Urinary bladder (tissue), 4 donors: ENCODE measurements around the gene GFPT2. TPM values are rescaled to one million over a fixed set of nuclear protein-coding genes. Genes with fewer than 3 reads are reported as not detected.
A peak's percentile ranks its signal among the peaks of the same experiment; 100 is the strongest.

Source experiments
- DNase-seq: peaks from one replicate; pipeline ENCODE4 v3.0.0-alpha.2; 2015; ENCODE audit errors: extremely low spot score
- H3K27ac ChIP-seq: one replicate; pipeline ENCODE4 v1.5.1; 2013; ENCODE audit warnings: low read depth, mild to moderate bottlenecking, moderate library complexity
- H3K36me3 ChIP-seq: one replicate; pipeline ENCODE4 v1.6.1; 2013; ENCODE audit warnings: mild to moderate bottlenecking, moderate library complexity; ENCODE audit not compliant: insufficient read depth
- H3K4me1 ChIP-seq: one replicate; pipeline ENCODE4 v1.6.1; 2013; ENCODE audit warnings: mild to moderate bottlenecking, moderate library complexity; ENCODE audit not compliant: insufficient read depth
- H3K4me3 ChIP-seq: one replicate; pipeline ENCODE4 v1.5.1; 2013; ENCODE audit warnings: low read depth, low read length
- WGBS: extraction: QIAGEN DNeasy Blood & Tissue Kit; methylation state at CpG from one replicate; pipeline ENCODE4 v1.1.7; 2013; 5-methylcytosine and 5-hydroxymethylcytosine counted together
- polyA plus RNA-seq: library from polyadenylated mRNA; stranded (reverse); fragments of 200-250 nt; gene quantifications from one replicate; pipeline ENCODE4 v1.2.3, GENCODE V29; 2013
- total RNA-seq: library from RNA; depleted of rRNA; stranded (reverse); fragments of >200 nt; gene quantifications from one replicate; pipeline ENCODE4 v1.2.3, GENCODE V29; 2014
- donor health status: healthy with polysubstance abuse.
- donor health status: healthy.

Gene GFPT2
- total and polyA plus RNA-seq, 2 donors: 14.9 to 28.0 TPM

DNA sequence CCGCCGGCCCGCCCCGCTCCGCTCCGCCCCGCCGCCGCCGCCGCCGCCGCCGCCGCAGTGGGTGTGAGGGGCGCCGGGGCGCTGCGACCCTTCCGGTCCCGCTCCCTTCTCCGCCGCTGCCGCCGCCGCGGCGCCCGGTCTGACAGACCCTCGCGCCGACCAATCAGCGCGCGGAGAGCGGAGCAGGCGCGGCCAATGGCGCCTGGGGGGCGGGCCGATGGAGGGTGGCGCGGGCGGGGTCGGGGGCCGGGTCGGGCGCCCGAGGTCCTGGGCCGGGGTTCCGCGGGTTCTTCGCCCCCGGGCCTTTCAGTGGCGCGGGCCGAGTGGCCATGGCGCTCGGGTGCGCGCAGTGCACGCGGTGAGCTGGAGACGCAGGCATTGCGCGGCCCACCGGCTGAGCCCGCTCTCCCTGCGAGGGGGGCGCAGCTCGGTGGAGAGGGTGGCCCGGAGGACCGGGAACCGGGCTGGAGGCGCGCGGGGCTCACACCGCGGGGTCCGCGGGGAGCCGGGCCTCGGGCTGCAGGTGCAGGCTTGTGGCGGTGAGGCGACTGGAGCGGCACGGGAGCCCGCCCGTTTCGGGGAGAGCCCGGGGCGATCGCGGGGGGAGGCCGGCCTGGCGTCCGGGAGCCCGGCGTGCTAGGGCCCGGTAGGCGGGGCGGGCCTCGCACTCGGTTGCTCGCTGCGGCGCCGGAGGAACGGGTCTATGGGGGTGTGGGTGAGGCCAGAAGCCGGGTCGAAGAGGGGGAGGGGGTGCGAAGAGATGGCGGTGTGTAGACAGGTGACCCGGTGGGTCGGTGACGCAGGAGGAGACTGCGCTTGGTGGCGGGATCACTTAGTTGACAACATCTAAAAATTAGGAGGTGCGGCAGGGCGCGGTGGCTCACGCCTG, 60.9 kb downstream of the GFPT2 start, which contains the start of gene MAPK9:
TSS of gene MAPK9 (minus strand) at position 141 of the 889 bp plus-strand sequence. CDS start 11,522 bp downstream, outside the sequence.
- WGBS: under 1% methylated on average over 122 of the region's 122 CpGs
- peak; percentile 23 for DNase-seq
- no peaks in the 10 kb centered on the region for H3K36me3 ChIP-seq
- H3K27ac ChIP-seq: peak within 1 kb of the TSS; percentile 89
- peak within 1 kb of the TSS; percentile 84 for H3K4me3 ChIP-seq
- no peaks in the 10 kb centered on the region for H3K4me1 ChIP-seq

- H3K36me3 ChIP-seq: no peaks in the 10 kb centered on the region
- H3K4me3 ChIP-seq: peak overlapping the region; percentile 84
- peak overlapping the region; percentile 76 for H3K27ac ChIP-seq
- no peak for DNase-seq
- no peaks in the 10 kb centered on the region for H3K4me1 ChIP-seq
- WGBS: under 1% methylated on average over 68 of the region's 68 CpGs
Observed at GRCh38 chr5:180291234-180291940, 61.7 kb downstream of the GFPT2 start.

DNA sequence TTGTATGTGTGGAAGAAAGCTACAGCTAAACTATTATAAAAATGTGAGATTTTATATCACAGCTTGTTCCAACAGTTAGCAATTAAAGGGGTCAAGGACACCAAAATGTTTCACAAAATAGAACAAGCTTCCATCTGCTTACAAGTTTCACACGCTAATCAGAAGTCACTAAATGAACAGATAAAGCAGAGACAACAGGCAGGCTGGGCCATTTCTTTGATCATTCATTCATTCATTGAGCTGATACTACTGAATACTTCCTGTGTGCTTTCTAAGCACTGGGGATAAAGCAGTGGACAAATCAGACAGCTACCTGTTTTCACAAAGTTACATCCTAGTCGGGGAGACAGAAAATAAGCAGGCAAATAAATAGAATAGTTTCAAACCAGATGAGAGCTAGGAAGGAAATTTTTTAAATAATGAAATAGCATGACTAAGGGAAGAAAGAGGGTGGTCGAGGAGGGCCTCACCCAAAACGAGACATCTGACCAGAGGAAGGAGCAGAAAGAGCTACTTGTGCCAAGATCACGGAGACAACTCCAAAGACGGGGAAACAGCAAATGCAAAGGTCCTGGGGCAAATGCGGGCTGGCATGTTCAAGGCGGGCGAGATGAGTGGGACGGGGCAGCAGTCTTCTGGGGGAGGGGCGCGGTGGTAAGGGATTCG, 62.4 kb downstream of the GFPT2 start:
- Histone ChIP-seq H3K27ac (no peak overlapping the region), H3K36me3 (no peaks in the 10 kb centered on the region), H3K4me3 (peak overlapping the region; percentile 84), H3K4me1 (no peaks in the 10 kb centered on the region)
- DNase-seq: no peak
- WGBS: 20% methylated on average over 13 of the region's 13 CpGs

DNA sequence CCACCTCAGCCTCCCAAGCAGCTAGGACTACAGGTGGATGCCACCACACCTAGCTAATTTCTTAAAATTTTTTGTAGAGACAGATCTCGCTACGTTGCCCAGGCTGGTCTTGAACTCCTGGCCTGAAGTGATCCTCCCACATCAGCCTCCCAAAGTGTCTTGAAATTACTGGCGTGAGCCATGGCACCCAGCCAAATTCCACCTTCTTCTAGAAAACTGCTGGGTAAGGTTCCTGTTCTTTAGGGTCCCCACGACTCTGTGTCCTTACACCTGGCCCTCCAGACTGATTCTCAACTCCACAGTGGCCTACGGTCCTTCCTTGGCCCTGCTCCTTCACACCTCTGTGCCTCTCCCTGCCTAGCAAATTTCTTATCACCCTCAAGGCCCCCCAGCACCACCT, 63.2 kb downstream of the GFPT2 start:
- no peaks in the 10 kb centered on the region for H3K36me3 ChIP-seq
- WGBS: 90% methylated on average over 5 of the region's 5 CpGs
- no peak for DNase-seq
- H3K4me3 ChIP-seq: no peak overlapping the region
- H3K27ac ChIP-seq: no peak overlapping the region
- no peaks in the 10 kb centered on the region for H3K4me1 ChIP-seq

DNA sequence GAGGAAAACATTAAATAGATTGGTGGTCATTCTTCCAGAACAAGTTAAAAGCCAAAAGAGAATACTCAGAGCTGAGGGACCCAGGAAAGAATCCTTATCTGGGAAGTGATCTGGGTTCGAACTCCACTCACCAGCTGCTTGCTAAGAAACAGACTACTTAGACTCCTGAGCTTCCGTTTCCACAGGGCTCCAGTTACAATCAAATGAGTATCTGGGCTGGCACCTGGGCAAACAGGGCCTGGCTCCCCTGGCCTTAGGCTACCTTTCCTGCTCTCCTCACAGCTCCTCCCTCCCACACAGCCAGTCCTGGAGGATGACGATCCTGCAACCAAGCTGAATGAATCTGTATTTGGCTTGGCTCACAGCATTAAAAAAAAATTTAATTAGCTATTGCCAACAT, 63.7 kb downstream of the GFPT2 start:
- no peaks in the 10 kb centered on the region for H3K4me1 ChIP-seq
- no peak overlapping the region for H3K4me3 ChIP-seq
- WGBS: 74% methylated on average over 3 of the region's 3 CpGs
- H3K36me3 ChIP-seq: no peaks in the 10 kb centered on the region
- H3K27ac ChIP-seq: no peak overlapping the region
- no peak for DNase-seq

DNA sequence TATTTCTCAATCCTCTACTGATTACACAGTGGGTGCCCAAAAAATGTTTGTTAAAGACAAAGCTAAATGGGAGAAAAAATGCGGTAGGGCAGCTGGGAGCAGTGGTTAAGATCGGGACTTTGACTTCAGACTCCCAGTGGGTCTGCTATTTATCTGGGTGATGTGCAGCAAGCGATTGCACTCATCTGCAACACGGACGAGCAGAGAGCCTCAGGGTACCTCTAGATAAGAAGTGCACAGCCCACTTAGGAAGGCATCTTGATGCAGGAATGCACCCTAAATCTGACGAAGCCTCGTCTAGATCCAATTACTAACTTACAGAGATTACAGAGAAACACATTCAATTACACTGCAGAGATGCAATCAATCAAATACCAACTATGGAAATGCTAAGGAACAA, 65.3 kb downstream of the GFPT2 start:
- H3K27ac ChIP-seq: no peak overlapping the region
- no peak overlapping the region for H3K4me3 ChIP-seq
- no peak for DNase-seq
- 71% methylated on average over 7 of the region's 7 CpGs for WGBS
- H3K4me1 ChIP-seq: no peaks in the 10 kb centered on the region
- H3K36me3 ChIP-seq: no peaks in the 10 kb centered on the region

DNA sequence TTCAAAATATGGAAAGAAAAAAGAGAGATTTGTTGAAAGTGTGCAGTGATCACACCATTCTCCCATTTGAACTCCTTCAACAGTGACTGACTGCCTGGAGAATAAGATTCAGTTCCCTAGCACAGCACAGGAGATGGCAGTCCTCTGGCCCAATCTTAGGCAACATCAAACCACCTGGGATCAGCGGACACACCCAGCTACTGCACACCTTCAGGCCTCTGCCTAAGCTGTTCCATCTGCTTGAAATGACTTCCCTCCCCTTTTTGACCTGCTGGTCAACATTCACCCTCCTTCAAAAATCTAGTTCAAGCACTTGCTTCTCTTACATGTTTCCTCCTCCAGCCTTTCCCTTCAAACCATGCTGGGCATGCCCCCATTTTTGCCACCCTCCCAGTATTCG, 65.7 kb downstream of the GFPT2 start:
- Histone ChIP-seq H3K4me1 (no peaks in the 10 kb centered on the region), H3K36me3 (no peaks in the 10 kb centered on the region), H3K4me3 (no peak overlapping the region), H3K27ac (no peak overlapping the region)
- DNase-seq: no peak
- 93% methylated on average over 2 of the region's 2 CpGs for WGBS

DNA sequence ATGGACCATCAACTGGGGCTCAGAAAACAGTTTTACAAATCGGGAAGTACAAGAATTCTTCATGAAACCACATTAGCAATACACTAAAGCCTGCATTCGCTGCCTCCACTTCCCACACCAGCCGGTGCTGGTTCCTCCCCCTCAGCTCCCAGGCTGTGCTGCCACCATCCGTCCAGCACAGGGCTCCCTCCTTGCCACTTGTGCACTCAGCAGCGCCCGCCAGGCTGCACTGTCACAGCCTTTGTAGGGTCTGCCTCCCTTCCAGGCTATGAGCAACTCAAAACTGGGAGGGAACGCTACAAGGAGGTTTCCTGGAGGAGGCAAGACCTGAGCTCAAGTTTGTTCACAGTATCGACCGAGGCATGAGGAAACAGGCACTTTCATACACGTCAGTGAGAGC, 69.0 kb downstream of the GFPT2 start:
- no peak for DNase-seq
- no peak overlapping the region for H3K27ac ChIP-seq
- H3K4me1 ChIP-seq: no peaks in the 10 kb centered on the region
- H3K36me3 ChIP-seq: no peaks in the 10 kb centered on the region
- 79% methylated on average over 10 of the region's 10 CpGs for WGBS
- H3K4me3 ChIP-seq: no peak overlapping the region

- Histone ChIP-seq H3K36me3 (peaks cover 1% of the 10 kb centered on the region), H3K27ac (no peak overlapping the region), H3K4me3 (no peak overlapping the region), H3K4me1 (no peaks in the 10 kb centered on the region)
- DNase-seq: no peak
- WGBS: 63% methylated on average over 10 of the region's 10 CpGs
Observed at GRCh38 chr5:180283026-180283615, 70.0 kb downstream of the GFPT2 start.

- Histone ChIP-seq H3K36me3 (peaks cover 3% of the 10 kb centered on the region), H3K4me3 (no peak overlapping the region), H3K4me1 (no peaks in the 10 kb centered on the region), H3K27ac (no peak overlapping the region)
- DNase-seq: no peak
- WGBS: 94% methylated on average over 9 of the region's 9 CpGs
Observed at GRCh38 chr5:180282281-180282680, 70.9 kb downstream of the GFPT2 start.

- H3K4me3 ChIP-seq: no peak overlapping the region
- H3K4me1 ChIP-seq: no peaks in the 10 kb centered on the region
- no peak for DNase-seq
- WGBS: 93% methylated on average over 10 of the region's 10 CpGs
- peaks cover 3% of the 10 kb centered on the region for H3K36me3 ChIP-seq
- H3K27ac ChIP-seq: no peak overlapping the region
Observed at GRCh38 chr5:180281706-180282105, 71.4 kb downstream of the GFPT2 start.

DNA sequence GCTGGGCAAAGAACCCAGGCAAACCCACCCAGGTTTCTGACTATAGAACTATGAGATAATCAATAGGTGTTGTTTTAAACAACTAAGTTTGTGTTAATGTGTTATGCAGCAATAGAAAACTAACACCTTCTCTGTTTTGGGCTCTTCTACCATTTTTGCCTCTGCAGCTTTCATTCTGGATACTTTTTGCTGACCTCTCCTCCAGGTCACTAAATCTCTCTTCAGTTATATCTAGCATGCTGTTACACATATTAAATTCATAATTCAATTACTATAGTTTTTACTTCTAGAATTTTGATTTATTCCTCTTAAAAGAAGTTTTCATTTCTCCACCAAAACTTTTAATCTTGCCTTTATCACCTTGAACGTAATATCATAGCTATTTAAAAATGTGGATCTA, 78.4 kb downstream of the GFPT2 start:
- Histone ChIP-seq H3K4me3 (no peak overlapping the region), H3K36me3 (peaks cover 3% of the 10 kb centered on the region)
- WGBS: 98% methylated on average over 1 of the region's 1 CpG

DNA sequence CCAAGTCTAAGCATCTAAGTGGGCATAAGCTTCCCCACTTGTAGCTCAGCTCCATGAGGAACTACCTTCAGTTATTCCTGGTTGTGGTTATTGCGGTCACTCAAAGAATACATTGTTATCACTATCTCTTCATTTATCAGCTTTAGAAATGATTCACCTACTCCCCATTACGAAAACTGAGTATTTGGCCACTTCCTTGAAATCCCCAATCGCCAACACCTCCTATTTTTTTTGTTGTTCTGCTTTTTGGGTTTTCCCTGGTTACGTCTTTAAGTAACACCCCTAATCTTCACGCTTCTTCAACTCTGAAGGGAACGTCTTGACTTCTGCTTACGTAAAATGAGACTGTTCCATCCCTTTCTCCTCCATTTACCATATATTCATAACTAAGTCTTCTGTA, 81.9 kb downstream of the GFPT2 start:
- DNase-seq: no peak
- 88% methylated on average over 7 of the region's 7 CpGs for WGBS
- no peak overlapping the region for H3K4me3 ChIP-seq
- peaks cover 7% of the 10 kb centered on the region for H3K36me3 ChIP-seq
- H3K27ac ChIP-seq: no peak overlapping the region
- H3K4me1 ChIP-seq: no peaks in the 10 kb centered on the region

More for the DNA sequence above, 78.4 kb downstream of the GFPT2 start:
- no peak for DNase-seq
- H3K27ac ChIP-seq: no peak overlapping the region
- no peaks in the 10 kb centered on the region for H3K4me1 ChIP-seq
